Lower lobe of right lung (tissue), 2 donors: ENCODE measurements around the gene OMD. TPM values are rescaled to one million over a fixed set of nuclear protein-coding genes. Genes with fewer than 3 reads are reported as not detected.

Experiments used
- ATAC-seq, 2 donors: fragments of 200-7000 bp; cut with Tn5 transposase; one replicate each; pipeline ENCODE4 v1.9.1; 2020 to 2022; ENCODE audit warnings: mild to moderate bottlenecking in 2 of 2, moderate library complexity in 2 of 2
- DNase-seq: peaks from one replicate; pipeline ENCODE4 v3.0.0-alpha.2; 2020
- H3K27ac ChIP-seq: fragments of 200-600 bp; one replicate; pipeline ENCODE4 v1.8.0; 2022
- H3K27me3 ChIP-seq: fragments of 200-600 bp; one replicate; pipeline ENCODE4 v1.8.0; 2022; ENCODE audit warnings: low read depth
- H3K36me3 ChIP-seq: fragments of 200-600 bp; one replicate; pipeline ENCODE4 v1.8.0; 2022; ENCODE audit warnings: mild to moderate bottlenecking
- H3K4me1 ChIP-seq: fragments of 200-600 bp; one replicate; pipeline ENCODE4 v1.8.0; 2022
- H3K4me3 ChIP-seq: fragments of 200-600 bp; one replicate; pipeline ENCODE4 v1.8.0; 2022; ENCODE audit warnings: mild to moderate bottlenecking
- H3K9me3 ChIP-seq: fragments of 200-600 bp; one replicate; pipeline ENCODE4 v1.8.0; 2022
- intact Hi-C: fragments of 100-400 bp; cut with DNase I; formaldehyde crosslinking; loops from one replicate; pipeline ENCODE4 v1.11.0; 2022
- total RNA-seq: library from RNA; stranded (reverse); fragmentation: NEBNext Ultra II Directional; extraction: Animal tissue kit (Norgen Biotek cat#: 25700); gene quantifications from one replicate; pipeline ENCODE4 v1.2.1, GENCODE V29; 2021
- TF ChIP-seq, protein P1 (sequence below): fragments of 200-600 bp; IDR thresholded peaks from one replicate; pipeline ENCODE4 v1.8.0; 2022; ENCODE audit warnings: antibody characterized with exemption, mild to moderate bottlenecking
- donor health status: DM: no; HTN: yes; CAD: no; lungs with severe emphysema.

Gene OMD
- total RNA-seq, 1 donor from 2014 or later = 4.1 TPM

DNA sequence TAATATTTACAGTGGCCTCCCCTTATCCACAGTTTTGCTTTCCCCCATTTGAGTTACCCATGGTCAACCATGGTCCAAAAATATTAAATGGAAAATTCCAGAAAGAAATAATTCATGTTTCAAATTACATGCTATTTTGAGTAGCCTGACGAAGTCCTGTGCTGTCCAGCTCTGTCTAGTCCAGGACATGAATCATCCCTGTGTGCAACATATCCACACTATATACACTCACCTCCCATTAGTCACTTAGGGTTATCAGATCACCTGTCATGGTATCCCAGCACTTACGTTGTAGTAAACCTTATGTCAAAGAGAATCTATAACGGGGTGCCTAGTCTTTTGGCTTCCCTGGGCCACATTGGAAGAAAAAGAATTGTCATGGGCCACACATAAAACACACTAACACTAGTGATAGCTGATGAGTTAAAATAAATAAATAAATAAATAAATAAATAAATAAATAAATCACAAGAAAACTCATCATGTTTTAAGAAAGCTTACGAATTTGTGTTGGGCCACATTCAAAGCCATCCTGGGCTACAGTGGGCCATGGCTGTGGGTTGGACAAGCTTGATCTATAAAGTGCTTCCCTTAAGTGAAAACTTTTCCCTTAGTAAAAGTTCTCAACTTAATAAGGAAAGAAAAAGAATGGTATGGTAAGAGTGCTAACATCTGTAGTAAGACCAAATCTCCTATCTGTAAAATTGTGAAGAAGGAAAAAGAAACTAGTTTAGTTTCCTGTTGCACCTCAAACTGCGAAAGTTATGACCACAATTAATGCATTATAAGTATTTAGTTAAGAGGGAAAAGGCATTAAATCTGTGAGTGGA, 15.9 kb upstream of the OMD start:
- Histone ChIP-seq H3K36me3 (no peaks in the 10 kb centered on the region), H3K27me3 (no peaks in the 10 kb centered on the region), H3K9me3 (no peaks in the 10 kb centered on the region), H3K4me1 (no peaks in the 10 kb centered on the region), H3K27ac (no peak overlapping the region), H3K4me3 (no peak overlapping the region)
- ATAC-seq (no peak), DNase-seq (no peak)
- TF ChIP-seq, protein P1, sequence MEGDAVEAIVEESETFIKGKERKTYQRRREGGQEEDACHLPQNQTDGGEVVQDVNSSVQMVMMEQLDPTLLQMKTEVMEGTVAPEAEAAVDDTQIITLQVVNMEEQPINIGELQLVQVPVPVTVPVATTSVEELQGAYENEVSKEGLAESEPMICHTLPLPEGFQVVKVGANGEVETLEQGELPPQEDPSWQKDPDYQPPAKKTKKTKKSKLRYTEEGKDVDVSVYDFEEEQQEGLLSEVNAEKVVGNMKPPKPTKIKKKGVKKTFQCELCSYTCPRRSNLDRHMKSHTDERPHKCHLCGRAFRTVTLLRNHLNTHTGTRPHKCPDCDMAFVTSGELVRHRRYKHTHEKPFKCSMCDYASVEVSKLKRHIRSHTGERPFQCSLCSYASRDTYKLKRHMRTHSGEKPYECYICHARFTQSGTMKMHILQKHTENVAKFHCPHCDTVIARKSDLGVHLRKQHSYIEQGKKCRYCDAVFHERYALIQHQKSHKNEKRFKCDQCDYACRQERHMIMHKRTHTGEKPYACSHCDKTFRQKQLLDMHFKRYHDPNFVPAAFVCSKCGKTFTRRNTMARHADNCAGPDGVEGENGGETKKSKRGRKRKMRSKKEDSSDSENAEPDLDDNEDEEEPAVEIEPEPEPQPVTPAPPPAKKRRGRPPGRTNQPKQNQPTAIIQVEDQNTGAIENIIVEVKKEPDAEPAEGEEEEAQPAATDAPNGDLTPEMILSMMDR = no peak
- intact Hi-C loops = no loop called here

DNA sequence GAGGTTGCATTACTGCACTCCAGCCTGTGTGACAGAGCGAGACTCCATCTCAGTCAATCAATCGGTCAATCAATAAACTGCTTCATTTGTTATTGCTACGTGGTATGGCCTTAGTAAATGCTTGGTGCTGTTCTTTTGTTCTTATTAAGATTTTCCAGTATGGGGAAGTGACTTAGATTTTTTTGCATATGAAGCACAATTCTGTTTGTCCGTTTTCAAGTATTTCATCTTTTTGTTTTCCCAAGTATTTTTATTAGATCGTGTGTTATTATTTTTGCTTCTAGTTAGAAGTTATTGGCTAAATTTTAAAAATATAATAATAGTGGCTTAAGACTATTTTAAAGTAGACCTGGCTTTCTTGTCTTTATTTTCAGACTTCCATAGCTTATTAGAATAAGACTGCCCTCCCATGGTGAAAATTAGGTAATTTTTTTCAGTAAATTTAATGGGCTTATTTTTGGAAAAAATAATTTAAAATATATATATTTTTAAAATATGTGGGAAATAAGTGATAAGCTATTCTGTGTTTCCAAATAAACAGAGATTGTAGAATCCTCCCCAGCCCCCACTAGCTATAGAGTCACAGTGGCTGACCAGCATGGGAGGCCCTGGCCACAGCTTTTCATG, 14.7 kb upstream of the OMD start:
- H3K36me3 ChIP-seq = no peaks in the 10 kb centered on the region
- TF ChIP-seq, protein P1 = peak; percentile 31
- intact Hi-C loops = no loop called here
- no peak for DNase-seq
- H3K27ac ChIP-seq = no peak overlapping the region
- no peak overlapping the region for H3K4me3 ChIP-seq
- no peaks in the 10 kb centered on the region for H3K27me3 ChIP-seq
- no peak for ATAC-seq
- no peaks in the 10 kb centered on the region for H3K9me3 ChIP-seq
- H3K4me1 ChIP-seq = no peaks in the 10 kb centered on the region

DNA sequence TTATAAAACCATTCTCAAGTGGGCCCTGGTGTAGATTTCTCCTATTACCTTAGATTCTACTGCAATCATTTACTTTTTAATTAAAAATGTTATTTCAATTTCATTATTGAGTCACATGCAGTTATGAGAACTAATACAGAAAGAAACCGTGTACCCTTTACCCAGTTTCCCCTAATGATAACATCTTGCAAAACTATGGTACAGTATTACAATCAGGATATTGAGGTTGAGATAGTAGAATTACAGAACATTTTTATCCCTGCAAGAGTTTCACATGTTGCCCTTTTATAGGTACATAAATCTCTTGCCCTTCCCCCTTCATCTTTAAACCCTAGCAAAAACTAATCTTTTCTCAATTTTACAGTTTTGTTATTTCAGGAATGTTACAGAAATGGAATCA, 11.0 kb upstream of the OMD start:
- TF ChIP-seq, protein P1 = no peak
- Histone ChIP-seq H3K4me3 (no peak overlapping the region), H3K4me1 (no peaks in the 10 kb centered on the region), H3K36me3 (no peaks in the 10 kb centered on the region), H3K27me3 (no peaks in the 10 kb centered on the region), H3K27ac (no peak overlapping the region), H3K9me3 (no peaks in the 10 kb centered on the region)
- intact Hi-C loops = no loop called here
- DNase-seq (no peak), ATAC-seq (no peak)

DNA sequence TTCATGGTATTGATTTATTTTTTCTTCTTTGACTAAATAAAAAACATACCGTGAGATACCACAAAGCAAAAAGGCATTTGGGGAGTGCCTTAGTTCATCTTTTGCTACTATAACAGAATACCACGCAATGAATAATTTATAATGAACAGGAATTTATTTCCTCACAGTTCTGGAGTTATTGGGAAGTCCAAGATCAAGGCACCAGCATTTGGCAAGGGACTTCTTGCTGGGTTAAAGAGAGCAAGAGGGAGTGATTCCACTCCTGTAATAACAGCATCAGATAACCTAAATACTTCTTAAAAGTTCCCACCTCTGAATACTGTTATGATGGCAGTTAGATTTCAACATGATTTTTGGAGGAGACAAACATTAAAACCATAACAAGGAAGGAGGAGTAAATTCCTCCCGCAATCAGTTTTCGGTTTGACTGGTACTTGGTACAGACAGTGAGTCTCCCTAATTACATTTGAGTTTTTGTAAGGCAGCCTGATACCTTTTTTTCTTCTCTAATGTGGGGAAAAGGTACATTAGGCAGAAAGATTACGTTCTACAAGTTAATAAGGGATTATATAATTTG, 8.8 kb upstream of the OMD start:
- Histone ChIP-seq H3K36me3 (no peaks in the 10 kb centered on the region), H3K4me1 (no peaks in the 10 kb centered on the region), H3K27ac (no peak overlapping the region), H3K4me3 (no peak overlapping the region), H3K27me3 (no peaks in the 10 kb centered on the region), H3K9me3 (no peaks in the 10 kb centered on the region)
- TF ChIP-seq, protein P1 = no peak
- ATAC-seq = no peak
- no peak for DNase-seq
- intact Hi-C loops = no loop called here

DNA sequence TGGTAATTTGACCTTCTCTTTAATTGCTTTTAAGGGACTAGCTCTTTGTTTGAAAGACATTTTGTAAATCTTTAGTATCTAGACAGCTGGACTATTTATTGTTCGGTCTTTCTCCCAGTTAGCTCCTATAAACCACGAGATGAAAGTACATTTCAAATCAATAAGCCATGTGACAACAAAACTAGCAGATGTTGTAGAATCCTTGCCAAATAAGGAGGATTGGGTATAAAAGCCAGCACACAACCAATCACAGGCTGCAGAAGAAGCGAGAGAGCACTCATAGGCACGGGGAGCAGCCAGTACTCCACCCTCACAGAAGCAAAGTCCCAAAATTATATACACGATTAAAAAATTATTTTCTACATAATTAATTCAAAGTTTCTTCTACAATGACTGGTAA, 8.1 kb upstream of the OMD start:
- Histone ChIP-seq H3K27me3 (no peaks in the 10 kb centered on the region), H3K9me3 (no peaks in the 10 kb centered on the region), H3K36me3 (no peaks in the 10 kb centered on the region), H3K4me3 (no peak overlapping the region), H3K4me1 (no peaks in the 10 kb centered on the region), H3K27ac (no peak overlapping the region)
- TF ChIP-seq, protein P1 = no peak
- intact Hi-C loops = no loop called here
- ATAC-seq (no peak), DNase-seq (no peak)
